HG02588 (cell line): ENCODE results near the gene SLC25A36.

Experiments
- ATAC-seq: cut with Tn5 transposase; IDR thresholded peaks from one replicate; pipeline ENCODE4 v1.9.1; 2021; ENCODE audit warnings: mild to moderate bottlenecking, moderate library complexity; ENCODE audit not compliant: unreplicated experiment

SLC25A36 gene, protein sequence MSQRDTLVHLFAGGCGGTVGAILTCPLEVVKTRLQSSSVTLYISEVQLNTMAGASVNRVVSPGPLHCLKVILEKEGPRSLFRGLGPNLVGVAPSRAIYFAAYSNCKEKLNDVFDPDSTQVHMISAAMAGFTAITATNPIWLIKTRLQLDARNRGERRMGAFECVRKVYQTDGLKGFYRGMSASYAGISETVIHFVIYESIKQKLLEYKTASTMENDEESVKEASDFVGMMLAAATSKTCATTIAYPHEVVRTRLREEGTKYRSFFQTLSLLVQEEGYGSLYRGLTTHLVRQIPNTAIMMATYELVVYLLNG

DNA sequence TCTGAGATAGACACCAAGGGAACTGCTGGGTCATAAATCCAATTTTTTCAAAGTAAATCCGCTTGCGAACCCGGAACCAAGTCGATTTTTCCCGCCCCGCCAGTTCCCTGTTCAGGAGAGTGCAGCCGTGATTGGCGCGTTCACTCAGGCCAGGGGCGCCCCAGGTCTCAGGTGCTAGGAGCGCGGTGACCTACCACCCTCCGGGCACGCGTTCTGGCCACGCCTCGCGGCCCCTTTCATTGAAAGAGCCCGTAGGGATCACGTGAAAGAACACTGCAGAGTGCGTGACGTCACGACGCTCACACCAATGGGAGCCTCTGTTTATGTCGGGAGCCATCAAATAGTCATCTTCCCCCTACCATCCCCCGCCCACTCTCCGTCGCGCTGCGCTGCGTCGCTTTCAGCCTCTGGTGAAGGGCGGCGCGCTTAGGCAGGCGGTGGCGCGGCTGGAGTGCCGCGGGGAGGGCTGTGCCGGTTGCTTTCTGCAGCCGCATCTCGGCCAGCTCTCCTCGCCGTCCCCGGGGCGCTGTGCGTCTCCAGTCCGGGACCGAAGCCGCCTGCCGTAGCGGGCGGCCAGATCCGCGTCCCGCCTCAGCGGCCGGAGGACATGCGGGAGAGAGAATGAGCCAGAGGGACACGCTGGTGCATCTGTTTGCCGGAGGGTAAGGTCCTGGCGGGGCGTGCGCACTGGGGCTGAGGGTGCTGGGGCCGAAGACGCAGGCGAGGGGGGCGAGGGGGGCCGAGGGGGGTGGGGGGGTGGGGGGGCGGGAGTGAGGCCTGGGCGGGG, at the start of gene SLC25A36:
Gene SLC25A36, plus strand, starts transcription at position 403 of the 787 bp plus-strand sequence. Its CDS starts 219 bp downstream, at position 622.
- peak; percentile 95 for ATAC-seq

DNA sequence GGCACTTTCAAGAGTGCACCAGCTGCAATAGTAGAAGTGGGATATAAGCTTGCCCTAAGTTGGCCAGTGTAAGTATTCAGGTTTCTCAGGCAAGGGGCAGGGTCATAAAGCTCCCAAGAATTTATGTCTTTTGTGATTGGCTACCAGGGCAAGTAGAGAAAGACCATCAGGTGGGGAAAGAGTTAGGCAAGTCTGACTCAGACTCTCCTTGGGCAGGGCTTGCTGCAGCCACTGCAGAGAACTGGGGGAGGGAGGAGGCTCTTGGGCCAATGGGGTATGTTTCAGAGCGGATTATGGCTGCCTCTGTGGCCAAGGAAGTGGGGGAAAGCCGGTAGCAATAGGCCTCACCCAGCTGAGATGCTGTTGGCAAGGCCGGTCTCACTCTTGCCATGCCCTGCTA, 44.6 kb upstream of the SLC25A36 start:
- ATAC-seq = no peak

DNA sequence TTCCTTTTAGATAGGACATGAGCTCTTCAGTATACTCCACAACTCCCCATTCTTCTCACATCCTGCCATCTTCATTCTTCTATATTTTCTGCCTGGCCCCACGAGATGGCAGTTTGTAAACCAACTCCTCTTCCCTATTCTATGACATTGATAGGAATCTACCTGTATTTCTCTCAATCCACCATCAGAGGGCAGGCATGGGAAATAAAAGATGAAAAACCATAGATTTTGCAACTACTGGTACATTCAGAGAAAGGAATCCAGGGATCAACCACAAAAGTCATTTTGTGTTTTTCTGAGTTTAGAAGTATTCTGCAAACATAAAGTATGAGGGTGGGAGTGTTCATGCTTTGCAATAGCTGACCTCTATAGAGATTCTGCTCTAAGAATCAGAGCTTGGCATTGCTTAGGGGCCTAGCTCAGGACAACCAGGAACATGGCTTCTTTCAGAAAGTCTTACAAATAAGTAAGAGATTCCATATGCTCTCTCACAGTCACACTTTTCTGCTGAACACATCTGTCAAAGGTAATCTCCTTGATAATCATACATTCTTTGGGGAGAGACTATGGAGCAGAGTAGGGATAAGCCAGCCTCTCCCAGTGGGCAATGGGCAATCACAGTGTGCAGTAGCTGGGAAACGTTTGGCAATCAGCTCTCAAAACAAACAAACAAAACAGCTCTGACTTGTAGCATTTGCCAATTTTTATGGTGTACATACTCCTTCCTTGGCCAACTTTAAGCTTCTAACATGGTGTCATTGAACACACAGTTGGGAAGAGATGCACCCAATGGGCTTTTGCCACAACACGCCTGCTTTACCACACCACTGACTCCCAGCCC, 43.1 kb upstream of the SLC25A36 start:
- no peak for ATAC-seq

DNA sequence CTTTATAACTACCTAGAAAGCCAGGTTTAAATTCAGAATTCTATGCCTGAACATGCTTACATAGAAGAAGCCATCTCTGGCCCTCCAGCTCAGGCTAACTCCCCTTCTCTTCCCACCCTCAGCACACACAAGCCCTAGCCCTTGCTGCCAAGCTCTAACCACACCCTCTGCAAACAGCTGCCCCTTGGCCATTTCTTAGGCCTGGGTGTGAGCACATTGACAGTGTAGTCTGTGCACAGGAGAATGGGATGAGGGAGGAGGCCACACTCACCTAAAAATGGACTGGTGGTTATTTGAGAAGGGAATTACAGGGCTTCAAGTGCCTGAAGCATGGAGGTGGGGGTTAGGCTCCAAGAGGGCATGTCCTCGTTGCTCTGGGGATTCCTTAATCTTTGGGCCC, 42.3 kb upstream of the SLC25A36 start:
- ATAC-seq = no peak

DNA sequence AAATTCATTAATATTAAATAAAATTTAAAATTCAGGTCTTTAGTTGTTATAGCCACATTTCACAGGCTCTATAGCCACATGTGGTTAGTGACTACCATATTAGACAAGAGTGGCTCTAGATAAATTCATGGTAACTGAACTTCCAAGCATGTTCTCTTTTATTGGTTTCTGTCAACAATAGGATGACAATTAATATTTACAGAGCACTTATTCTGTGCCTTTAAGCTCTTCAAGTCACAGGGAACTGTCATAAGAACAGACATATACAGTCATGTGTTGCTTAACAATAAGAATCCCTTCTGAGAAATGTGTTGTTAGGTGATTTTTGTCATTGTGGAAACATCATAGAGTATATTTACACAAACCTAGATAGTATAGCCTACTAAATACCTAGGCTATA, 38.8 kb upstream of the SLC25A36 start:
- ATAC-seq = no peak

DNA sequence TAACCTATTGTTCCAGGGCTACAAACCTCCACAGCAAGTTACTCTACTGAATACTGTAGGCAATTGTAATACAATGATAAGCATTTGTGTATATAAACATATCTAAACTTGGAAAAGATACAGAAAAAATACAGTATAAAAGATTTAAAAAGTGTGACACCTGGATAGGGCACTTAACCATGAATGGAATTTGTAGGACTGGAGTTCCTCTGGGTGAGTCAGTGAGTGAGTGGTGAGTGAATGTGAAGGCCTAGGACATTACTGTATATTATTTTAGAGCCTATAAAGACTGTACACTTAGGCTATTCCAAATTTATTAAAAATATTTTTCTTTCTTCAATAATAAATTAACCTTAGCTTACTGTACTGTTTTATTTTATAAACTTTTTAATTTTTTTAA, 38.4 kb upstream of the SLC25A36 start:
- ATAC-seq = no peak

DNA sequence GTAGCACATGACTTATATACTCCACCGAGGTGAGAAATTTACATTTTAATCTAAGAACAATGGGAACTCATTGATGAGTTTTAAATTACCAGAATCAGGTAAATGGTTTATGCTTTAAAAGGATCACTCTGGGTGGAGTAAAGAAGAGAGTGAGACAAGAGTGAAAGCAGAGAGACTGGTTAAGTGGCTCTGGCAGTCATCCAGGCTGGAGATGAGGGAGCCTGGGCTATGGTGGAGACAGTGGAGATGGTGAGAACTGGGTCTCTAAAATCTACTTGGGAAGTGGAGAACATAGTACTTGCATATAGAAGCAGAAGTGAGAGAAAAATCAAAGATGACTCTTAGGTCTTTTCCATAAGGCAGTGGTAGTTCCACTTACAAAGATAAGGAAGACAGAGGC, 37.1 kb upstream of the SLC25A36 start:
- no peak for ATAC-seq

DNA sequence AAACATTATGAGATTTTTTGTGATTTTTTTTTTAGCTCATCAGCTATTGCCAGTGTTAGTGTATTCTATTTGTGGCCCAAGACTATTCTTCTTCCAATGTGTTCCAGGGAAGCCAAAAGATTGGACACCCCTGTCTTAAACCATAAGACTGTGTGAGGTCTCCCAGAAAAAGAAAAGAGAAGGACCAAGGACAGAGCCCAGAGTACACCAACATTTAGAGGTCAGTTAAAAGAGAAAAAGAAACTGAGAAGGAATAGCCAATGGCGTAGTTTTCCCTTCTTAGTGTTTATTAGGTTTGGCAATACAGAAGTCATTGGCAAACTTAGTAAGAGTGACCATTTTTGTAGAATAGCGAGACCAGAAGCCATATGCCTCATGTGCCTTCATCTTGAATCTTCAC, 36.1 kb upstream of the SLC25A36 start:
- no peak for ATAC-seq

DNA sequence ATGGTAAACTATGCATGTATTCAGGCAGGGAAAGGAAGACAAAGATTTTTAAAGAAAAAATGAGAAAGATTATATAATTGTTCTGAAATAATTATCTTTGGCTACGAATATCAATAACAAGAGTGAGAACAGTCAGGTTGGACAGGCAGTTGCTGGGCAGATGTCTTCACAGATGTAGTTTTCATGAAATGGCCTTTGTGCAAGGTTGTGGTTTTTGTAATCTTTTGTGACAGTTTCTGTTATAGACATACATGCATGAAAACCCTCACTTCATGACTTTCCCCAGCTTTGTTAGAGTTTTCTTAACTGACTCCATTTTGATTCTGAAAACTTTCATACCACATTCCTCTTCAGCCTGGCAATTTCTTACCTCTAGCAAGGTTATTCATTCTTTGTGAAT, 34.9 kb upstream of the SLC25A36 start:
- ATAC-seq = no peak

DNA sequence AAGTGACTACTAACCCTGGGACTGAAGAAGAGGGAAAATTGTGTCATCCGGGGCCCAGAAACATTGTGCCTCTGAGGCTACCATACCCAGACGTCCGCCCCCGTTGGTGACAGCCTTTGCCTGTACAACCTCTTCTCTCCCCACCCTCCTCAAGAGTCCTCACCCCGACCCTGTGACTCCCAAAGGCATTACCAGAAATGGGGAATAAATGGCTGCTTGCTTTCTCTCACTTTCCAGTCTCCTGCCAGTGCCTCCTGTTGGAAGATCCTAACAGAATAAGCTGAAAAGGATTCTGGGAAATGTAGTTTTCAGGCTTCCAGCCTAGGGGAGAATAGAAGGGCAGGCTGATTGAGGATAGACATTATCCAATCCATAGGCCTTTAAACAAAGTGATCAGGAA, 30.8 kb upstream of the SLC25A36 start:
- ATAC-seq = no peak

DNA sequence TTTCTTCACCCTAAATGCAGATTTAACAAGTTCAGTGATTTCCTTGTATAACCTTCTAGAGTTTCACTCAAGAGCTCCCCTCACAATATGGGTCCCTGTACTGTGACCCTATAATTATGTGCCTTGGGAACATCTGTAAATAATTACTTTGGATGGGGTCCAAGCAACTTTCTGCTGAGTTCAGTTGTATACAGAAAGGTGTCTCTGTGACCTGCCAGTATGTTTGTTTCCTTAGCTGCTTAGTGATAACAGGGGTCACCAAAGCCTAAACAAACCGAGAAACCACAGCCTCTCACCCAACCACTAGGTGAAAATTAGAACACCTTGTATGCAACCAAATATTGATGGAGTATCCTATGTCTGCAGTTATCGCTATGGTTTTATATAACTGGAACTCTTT, 29.8 kb upstream of the SLC25A36 start:
- ATAC-seq = no peak

DNA sequence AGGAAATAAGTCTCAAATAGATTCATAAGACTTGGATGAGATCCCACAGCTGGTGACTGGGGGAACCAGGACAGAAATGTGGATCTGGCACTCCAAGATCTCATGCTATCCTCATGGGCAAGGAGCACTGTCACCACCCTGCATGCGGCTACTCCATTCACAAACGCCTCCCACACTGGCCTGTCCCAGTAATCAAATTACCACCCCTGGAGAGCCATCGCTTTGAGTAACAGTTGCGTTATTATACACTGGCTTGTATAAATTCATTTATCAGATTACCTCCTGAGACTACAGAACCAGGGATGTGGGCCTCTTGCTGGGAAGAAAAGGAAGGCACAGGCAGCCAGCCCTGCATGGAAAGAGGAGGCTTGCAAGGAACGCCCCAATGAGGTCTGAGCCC, 27.9 kb upstream of the SLC25A36 start:
- no peak for ATAC-seq

DNA sequence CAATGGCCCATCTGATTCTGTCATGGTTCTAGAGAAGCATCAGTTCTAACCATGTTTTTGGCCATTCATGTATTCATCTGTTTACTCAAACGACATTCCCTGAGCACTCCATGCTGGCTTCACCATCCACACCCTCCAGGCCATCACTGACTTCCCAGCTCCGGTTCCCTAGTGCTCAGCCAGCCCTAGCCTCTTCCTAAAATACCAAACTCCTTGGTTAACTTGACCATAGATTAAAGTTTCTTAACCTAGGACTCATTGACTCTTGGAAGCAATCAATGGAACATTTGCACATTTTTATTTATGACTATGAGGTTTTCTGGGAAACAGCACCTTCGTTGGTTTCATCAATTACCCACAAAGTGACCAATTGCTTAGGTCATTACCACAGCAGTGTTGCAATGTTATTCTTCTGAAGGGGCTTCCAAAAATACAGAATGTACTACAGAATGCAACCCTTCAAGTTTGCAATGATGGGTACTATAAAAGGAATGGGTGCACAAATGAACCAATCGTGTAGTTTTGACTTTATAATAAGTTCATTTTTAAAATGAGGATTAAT, 27.2 kb upstream of the SLC25A36 start:
- ATAC-seq = no peak

DNA sequence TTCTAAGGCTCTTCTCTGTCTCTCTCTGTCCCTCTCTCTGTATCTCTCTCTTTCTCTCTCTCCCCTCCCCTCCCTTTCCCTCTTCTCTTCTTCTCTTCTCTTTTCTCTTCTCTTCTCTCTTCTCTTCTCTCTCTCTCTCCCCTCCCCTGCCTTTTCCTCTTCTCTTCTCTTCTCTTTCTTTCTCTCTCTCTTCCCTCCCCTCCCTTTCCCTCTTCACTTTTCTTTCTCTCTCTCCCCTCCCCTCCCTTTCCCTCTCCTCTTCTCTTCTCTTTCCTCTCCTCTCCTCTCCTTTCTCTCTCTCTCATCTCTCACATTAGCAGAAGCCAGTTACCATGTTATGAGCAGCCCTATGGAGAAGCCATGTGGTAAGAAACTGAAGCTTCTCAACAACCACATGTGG, 25.0 kb upstream of the SLC25A36 start:
- ATAC-seq = no peak

DNA sequence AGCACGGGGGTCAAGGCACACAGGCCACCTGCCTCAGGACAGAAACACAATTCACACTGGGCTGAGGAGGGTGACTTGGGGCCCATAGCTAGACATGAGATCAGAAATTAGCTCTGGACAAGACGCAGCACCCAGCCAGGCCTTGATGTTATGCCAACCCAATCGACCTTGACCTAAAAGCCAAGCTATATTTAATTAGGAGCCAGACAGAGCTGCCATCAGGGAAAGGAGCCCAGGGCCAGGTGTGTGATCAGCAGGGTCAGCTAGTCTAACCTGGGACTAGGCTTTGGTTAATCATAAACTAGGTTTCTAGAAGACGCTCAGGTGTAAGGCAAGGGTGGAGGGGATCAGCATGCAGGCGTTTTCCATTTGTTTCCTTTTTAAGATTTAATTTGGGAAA, 23.9 kb upstream of the SLC25A36 start:
- no peak for ATAC-seq

DNA sequence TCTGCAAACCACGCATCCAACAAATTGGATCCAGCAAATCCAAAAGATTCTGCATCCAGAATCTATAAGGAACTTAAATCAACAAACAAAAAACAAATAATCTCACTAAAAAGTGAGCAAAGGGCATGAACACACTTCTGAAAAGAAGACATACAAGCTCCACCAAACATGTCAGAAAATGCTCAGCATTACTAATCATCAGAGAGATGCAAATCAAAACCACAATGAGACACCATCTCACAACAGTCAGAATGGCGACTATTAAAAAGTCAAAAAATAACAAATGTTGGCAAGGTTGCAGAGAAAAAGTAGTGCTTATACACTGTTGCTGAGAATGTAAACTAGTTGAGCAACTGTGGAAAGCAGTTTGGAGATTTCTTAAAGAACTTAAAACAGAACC, 21.6 kb upstream of the SLC25A36 start:
- no peak for ATAC-seq

DNA sequence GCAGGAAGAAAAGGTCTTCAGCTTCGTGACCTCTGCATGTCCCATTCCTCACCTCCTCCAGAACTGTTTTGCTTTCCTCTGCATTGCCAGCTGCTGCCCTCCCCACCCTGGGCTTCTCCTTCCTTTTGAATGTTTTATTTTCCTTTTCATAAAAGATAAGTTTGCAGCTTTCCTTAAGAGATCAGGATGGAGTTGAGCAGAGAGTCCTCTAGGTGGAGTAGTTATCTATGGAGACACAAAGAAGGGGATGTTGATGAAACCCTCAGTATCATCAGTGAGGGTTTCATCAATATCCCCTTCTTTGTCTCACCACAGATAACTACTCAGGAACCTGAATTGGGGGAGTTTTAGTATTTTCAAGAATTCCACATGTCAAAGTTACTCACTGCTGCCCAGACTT, 19.0 kb upstream of the SLC25A36 start:
- no peak for ATAC-seq

DNA sequence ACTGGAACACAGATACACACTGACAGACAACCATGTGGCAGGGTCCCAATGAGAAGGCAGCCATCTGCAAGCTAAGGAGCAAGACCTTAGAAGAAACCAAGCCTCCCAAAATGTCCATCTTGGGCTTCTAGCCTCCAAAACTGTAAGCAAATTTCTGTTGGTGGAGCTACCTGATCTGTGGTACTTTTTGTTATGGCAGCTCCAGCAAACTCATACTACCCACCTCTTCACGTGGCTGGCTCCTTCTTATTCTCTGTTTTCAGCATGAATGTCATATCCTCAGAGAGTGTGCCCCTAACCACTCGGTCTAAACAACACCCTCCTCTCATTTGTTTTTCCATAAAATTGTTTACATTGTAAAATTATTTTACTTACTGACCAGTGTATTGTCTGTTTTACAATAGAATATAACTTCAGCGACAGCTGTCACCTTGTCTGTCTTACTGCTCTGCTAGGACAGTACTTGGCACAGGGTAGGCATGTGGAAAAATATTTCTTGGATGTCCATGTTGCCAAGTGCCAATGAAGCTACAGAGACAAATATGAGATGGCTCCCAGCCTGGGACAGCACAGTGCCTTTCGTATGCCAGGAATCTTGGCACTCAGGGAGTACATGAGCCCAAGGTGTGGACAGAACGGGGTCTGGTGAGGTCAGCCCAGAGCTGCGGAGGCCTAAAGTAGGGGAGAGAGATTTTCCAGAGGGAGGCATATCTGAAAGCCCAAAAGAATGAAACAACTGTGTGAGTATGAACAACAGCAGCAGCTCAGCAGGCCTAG, 17.4 kb upstream of the SLC25A36 start:
- no peak for ATAC-seq

DNA sequence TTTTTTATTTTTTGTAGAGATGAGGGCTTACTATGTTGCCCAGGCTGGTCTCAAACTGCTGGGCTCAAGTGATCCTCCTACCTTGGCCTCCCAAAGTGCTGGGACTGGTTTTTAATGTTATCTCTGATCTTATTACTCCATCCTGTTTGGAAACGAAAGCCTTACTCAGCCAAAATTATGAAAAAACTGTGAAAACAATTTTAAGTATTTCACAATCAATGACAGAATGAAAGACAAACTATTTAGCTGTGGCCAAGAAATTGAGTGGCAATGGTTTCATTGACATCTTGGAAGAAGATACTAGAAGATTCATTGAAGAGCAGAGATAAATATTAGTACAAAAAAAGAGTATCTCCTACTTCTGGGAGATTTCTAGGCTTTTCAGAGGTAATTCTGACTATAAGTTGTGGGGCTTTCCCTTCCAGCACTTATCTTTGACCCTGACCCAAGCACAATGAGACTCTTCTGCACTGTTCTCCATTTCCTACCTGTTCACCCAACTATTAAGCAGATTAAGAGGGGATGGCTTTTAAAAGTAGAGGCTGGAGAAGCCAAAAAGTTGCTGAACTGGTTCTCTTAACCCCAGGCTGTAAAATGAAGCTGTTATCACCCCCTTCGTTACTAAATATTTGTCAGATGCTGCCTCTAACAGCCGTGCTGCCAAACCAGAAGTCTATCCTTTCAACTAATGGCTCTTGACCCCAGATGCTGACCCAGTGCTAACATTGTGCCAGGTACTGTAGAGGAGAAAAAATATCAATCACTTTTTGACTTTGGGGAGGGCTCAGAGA, 14.2 kb upstream of the SLC25A36 start:
- no peak for ATAC-seq

DNA sequence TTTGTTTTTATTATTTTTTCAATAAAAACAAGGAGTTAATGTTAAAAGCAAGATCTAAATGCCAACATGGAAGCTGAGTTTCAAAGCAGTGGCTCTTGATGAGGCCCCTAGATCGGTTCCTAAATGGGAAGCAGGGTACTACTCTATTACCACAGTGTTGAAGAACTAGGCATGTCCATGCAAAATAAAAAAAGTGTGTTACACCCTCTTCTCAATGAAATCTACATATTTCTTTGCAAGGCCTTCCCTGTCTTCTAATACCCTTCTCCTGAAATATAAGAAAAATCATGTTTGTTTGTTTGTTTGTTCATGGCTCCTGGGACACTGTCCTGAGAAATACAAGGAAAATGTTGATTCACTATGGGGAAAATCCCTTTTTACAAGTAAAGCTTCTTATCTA, 12.2 kb upstream of the SLC25A36 start:
- no peak for ATAC-seq
